HG03442 (cell line): ENCODE measurements around the gene PSORS1C1.
"Not testable (repeated sequence)": the region's sequence is repeated elsewhere in the genome, so short reads cannot be mapped to it uniquely, and the experiment has no call there.

Experiments used
- ATAC-seq: cut with Tn5 transposase; IDR thresholded peaks from one replicate; pipeline ENCODE4 v1.9.1; 2021; ENCODE audit warnings: mild to moderate bottlenecking, moderate library complexity; ENCODE audit not compliant: unreplicated experiment

PSORS1C1 gene

GRCh38 chr6:31114541-31114878, at the start of gene PSORS1C1:
Gene PSORS1C1 (plus strand): TSS chr6:31114800. CDS start chr6:31129633, 14,833 bp downstream.
- ATAC-seq: no peak

- no peak for ATAC-seq
Observed at GRCh38 chr6:31065556-31065955, 49.0 kb upstream of the PSORS1C1 start.

GRCh38 chr6:31067028-31067427, 47.6 kb upstream of the PSORS1C1 start:
- not testable (repeated sequence) for ATAC-seq

- ATAC-seq: not testable (repeated sequence)
Observed at GRCh38 chr6:31067891-31068668, 46.5 kb upstream of the PSORS1C1 start.

- ATAC-seq: no peak
Observed at GRCh38 chr6:31068669-31069340, 45.8 kb upstream of the PSORS1C1 start.

GRCh38 chr6:31070711-31071197, 43.8 kb upstream of the PSORS1C1 start:
- ATAC-seq: no peak

- no peak for ATAC-seq
Observed at GRCh38 chr6:31074401-31074800, 40.2 kb upstream of the PSORS1C1 start.

GRCh38 chr6:31075528-31075927, 39.1 kb upstream of the PSORS1C1 start:
- no peak for ATAC-seq

- no peak for ATAC-seq
Observed at GRCh38 chr6:31076611-31077010, 38.0 kb upstream of the PSORS1C1 start.

- no peak for ATAC-seq
Observed at GRCh38 chr6:31079656-31080261, 34.8 kb upstream of the PSORS1C1 start.

- ATAC-seq: no peak
Observed at GRCh38 chr6:31081872-31082271, 32.7 kb upstream of the PSORS1C1 start.

- no peak for ATAC-seq
Observed at GRCh38 chr6:31083742-31084354, 30.8 kb upstream of the PSORS1C1 start.

GRCh38 chr6:31086788-31087440, 27.7 kb upstream of the PSORS1C1 start:
- no peak for ATAC-seq

GRCh38 chr6:31087494-31088089, 27.0 kb upstream of the PSORS1C1 start:
- no peak for ATAC-seq

GRCh38 chr6:31090275-31090972, 24.2 kb upstream of the PSORS1C1 start:
- no peak for ATAC-seq

GRCh38 chr6:31090973-31091364, 23.6 kb upstream of the PSORS1C1 start:
- no peak for ATAC-seq

- no peak for ATAC-seq
Observed at GRCh38 chr6:31091680-31092079, 22.9 kb upstream of the PSORS1C1 start.

- ATAC-seq: no peak
Observed at GRCh38 chr6:31092238-31092637, 22.4 kb upstream of the PSORS1C1 start.

- no peak for ATAC-seq
Observed at GRCh38 chr6:31092769-31093505, 21.7 kb upstream of the PSORS1C1 start.
